GM19438 (cell line): ENCODE results near the gene RPS14.

Source experiments
- ATAC-seq: cut with Tn5 transposase; IDR thresholded peaks from one replicate; pipeline ENCODE4 v1.9.1; 2021; ENCODE audit warnings: low read depth; ENCODE audit not compliant: unreplicated experiment

The RPS14 gene

DNA sequence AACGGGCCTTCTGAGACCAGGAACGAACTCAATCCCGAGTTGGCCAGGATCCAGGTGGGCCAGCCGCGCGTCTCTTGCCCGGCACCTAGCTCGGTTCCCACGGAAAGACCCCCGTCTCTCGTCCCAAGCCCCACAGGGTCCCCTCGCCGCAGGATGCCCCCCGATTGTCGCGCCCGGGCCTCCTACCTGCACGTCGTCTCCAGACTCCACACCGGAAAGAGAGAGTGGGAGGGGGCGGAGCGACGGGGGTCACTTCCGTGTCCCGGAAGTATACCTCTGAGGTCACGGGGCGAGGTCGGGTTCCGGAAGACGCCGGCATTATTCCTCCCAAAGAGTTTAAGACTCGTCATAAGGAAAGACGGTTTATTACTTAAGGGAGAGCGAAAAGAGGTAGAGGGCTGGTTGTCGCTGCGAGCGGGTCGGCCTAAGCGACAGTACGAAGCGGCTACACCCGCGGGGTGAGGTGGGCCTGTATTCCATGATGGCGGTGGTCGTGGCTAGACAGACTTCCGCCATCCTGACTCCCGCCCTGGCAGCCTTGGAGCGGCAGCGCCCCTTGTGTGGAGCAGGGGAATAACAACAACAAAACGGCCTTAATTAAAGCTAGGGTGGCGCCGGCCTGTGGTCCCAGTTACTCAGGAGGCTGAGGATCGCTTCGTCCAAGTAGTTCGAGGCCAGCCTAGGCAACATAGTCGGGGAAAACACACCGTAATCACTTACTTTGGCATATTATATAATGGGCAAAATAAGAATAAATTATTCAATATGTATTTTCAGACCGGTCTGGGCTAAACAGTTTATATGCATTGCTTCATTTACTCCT lies at the start of gene RPS14:
RPS14 (minus strand) TSS at position 223 of the 823 bp plus-strand sequence. CDS start 2,006 bp downstream, outside the sequence.
- peak; percentile 97 for ATAC-seq

DNA sequence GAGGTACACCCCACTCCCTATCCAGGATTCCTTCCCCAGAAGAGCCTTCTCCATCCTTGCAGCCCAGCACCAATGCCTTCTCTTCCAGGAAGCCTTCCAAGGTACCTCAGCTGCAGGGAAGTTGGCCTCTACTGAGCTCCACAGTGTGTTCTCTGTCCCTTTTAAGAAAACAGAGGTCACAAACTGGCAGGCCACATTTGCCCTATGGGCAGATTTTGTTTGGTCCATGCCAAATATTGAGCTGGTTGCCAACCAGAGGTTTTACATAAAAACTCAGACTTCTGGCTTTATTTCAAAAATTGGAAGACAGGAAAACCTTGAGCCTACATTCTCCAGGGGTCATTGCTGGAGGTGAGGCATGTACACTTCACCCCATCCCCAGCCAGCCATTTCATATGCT lies 49.4 kb upstream of the RPS14 start:
- ATAC-seq = no peak

DNA sequence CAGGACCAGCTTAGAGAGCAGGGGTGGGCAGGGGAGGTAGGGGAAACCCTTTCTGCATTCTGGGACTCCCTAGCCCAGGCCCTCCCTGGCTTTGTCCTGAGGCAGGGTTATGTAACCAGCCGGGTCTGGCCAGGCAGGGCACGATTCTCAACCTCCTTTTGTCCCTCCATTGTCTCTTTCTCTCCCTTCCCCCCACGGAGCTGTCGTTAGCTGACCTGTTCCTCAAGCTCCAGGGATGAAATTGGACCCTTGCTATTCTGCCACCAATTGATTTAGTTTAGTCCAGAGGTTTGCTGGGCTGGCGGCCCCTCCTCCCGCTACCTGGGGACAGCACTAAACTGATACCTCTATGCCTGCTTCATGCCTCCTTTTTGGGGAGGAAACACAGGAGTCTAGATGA lies 49.0 kb upstream of the RPS14 start:
- no peak for ATAC-seq

GRCh38 chr5:150497989-150498317 lies 48.4 kb upstream of the RPS14 start:
- no peak for ATAC-seq

- no peak for ATAC-seq
Measured at GRCh38 chr5:150497274-150497988, 47.9 kb upstream of the RPS14 start.

- no peak for ATAC-seq
Measured at GRCh38 chr5:150496534-150496933, 47.0 kb upstream of the RPS14 start.

DNA sequence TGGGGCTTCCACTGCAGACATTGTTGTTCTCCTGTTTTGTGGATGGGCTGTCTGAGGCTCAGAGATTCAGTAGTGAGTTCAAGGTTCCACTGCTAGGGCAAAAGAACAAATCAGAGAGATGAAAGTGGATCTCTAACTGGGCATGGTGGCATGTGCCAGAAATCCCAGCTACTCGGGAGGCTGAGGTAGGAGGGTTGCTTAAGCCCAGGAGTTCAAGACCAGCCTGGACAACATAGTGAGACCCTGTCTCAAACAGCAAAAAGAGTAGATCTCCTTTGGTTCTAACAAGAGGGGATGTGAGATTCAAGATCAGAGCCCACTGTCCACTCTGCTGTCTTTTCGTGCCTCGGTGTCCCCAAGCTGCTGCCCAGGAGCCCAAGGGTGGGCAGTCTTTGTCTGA lies 46.6 kb upstream of the RPS14 start:
- no peak for ATAC-seq

GRCh38 chr5:150492621-150493020 lies 43.1 kb upstream of the RPS14 start:
- ATAC-seq = no peak

DNA sequence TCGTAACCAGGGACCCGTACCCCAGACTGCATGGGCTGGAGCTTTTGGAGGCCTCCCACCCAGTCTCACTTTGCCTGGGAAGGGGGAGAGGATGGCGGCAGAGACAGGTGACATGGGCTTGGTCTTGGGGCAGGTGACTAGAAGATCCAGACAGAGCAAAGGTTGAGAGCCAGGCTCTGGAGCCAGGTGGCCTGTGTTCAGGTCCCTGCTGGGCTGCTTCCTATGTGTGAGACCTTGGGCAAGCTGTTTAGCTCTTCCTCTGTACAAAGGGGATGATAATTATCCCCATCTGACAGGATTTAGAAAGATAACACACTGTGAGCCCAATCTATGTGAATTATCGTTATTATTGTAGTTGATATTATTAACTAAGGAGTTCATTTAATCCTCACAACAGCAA lies 42.3 kb upstream of the RPS14 start:
- no peak for ATAC-seq

DNA sequence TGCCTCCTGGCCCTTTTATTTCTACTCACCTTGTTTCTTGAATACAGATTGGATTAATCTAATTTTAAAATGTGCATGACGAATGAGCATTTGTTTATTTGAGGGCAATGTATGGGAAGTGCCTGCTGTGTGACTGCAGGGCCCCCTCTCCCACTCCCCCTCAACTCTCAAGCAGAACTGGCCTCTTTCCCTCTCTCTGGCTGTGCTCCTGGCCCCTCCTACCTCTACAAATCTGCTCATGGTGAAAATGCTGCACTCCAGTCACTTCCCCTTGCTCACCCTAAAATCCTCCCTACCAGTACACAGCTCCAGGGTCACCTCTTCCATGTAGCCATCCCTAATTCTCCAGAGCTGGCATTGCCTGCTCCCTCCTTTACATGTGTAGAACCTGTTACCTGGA lies 41.2 kb upstream of the RPS14 start:
- no peak for ATAC-seq

GRCh38 chr5:150490296-150490669 lies 40.7 kb upstream of the RPS14 start:
- peak; percentile 1 for ATAC-seq

DNA sequence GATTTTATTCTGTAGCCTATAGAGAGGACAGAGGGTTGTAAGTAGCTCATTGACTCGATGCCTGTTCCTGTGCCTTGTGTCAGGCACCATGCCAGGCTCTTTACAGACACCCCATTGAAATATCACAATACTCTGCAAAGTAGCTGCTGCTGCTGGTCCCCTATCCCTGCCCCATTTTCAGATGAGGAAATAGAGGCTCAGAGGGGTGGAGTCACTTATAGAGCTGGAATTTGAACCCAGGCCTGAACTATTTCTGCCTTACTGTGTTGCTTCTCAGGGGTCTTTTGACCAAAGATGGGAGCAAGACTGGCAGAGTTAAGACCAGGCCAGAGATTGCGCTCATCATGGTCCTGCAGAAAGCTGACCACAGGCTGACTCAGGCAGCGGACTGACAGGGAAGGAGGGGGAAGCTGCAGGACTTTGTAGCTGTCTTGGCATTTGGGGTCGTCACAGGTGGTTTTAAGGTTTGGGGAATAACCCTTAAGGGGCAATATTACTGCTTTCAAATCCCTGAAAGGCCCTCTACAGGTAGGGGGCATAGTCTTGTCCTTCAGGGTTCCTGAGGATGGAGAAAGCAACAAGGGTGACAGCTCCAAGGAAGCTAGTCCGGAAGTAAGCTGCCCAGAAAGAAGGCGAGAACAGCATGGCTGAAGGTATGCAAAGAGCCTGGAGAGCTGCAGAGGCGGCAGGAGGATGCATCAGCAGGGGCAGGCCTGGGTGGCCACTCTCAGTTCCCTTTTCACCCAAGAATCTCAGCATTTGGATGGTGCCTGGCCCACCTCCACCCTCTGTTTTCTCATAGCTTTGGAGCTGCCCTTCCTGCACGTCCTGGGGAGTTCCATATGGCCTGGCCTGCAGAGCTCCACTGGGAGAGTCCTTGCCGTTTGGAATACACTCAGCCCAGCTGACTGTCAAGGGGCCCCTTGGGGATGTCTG lies 40.1 kb upstream of the RPS14 start:
- peak; percentile 78 for ATAC-seq

GRCh38 chr5:150488519-150489359 lies 39.2 kb upstream of the RPS14 start:
- ATAC-seq = no peak

DNA sequence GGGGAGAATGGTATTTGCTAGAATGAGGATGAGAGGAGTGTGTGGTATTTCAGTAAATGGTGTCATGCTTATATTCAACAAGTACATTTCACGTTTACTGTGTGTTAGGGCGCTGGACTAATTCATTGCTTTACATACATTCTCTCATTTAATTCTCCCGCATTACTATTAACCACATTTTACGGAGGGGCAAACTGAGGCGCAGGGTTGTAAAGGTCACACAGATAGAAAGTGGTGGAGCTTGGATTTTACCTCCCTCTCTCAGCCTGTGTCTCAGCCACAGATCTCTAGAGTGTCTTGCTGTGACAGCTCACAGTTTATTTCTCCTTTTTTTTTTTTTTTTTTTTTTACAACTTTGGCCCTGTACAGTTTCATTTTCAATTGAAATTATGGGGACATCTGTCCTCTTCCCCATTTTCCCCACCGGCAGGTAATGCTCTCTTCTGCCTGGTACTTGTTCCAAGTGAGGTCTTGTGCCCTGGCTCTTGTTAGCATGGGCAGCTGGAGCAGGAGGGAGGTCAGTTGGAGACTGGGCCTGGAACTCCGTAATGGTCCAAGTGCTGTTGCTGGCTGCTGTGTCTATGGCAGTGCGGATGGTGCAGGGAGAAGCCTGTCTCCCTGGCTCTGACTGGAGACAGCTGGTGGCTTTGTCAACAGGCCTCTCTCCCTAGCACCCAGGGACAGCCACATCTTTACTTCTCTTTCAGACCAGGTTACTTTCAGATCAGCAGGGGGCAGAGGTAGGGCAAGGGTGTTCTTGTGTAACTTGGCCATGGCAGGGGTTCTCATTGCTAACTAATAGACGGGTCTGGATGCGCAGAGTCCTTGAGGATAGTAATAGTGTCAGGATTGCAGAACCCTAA lies 37.9 kb upstream of the RPS14 start:
- no peak for ATAC-seq

DNA sequence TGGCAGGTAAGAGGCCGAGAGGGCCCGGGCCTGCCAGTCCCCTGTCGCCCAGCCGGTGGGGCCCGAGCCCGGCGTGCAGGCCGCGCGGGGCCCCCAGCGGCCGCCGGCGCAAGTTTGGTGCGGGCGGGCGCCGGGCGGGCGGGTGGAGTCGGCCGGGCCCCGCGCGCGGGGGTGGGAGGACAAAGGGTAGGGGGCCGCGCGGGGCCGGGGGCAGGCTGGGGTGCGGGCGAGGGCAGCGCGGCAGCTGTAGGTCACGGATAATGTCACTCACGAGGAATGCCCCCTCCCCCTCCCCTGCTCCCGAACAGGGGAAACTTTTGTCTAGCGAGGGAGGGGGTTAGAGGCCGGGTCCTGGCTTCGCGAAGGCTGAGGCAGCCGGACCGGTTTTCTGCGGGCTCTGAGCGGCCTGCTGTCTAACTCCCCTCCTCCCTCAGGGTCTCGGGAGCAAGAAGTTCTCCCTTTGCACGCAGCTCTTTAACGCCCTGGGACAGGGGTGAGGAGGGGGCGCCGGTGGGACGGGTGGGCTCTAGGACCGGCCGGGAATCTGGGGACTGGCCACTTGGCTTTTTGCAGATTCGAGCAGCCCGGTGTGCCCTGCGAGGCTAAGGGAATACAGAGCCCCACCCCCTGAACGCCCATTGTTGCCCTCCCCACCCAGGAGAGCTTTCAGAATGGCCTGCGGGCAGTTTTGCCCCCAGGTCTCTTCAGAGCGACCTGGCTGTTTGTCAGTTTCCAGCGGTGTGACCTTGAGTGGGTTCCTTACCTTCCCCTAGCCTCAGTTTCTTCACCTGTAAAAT lies 37.1 kb upstream of the RPS14 start:
- ATAC-seq = no peak

- no peak for ATAC-seq
Measured at GRCh38 chr5:150485693-150486401, 36.3 kb upstream of the RPS14 start.

- ATAC-seq = no peak
Measured at GRCh38 chr5:150484964-150485692, 35.6 kb upstream of the RPS14 start.
